A673 (cell line): Measurements from ENCODE around the gene HAP1. TPM values are rescaled to one million over a fixed set of nuclear protein-coding genes. Genes with fewer than 3 reads are reported as not detected.

Source experiments
- BruUV-seq: library from RNA; stranded (reverse); fragments of 400-500 nt; replicated peaks from 2 replicates; lab custom pipeline; 2021; lab: Mats Ljungman, UMichigan
- CTCF ChIA-PET: fragments of 300-600 bp; sonication (Branson Sonifier 250); formaldehyde crosslinking; loops from one replicate; lab custom pipeline; 2022; ENCODE audit warnings: antibody characterized with exemption; lab: Charles Lee
- POLR2A ChIA-PET: fragments of 300-600 bp; sonication (Branson Sonifier 250); formaldehyde crosslinking; loops from one replicate; lab custom pipeline; 2022; ENCODE audit warnings: antibody characterized with exemption; ENCODE audit not compliant: low non-redundant PET; lab: Charles Lee
- DNase-seq: peaks from one replicate; pipeline ENCODE4 v3.0.0-alpha.2; 2015; ENCODE audit warnings: low spot score
- H3K27ac ChIP-seq: fragments of 200-600 bp; sonication (generic); 2 replicates; pipeline ENCODE4 v1.5.1; 2016; ENCODE audit warnings: mixed run types, low read depth, mild to moderate bottlenecking, mixed read lengths, antibody characterized with exemption, low read length; ENCODE audit not compliant: poor library complexity, severe bottlenecking
- H3K27me3 ChIP-seq: fragments of 200-600 bp; sonication (generic); replicated peaks from 2 replicates; pipeline ENCODE4 v1.6.1; 2017; ENCODE audit warnings: mixed run types, low read depth, mild to moderate bottlenecking, mixed read lengths, antibody characterized with exemption, low read length; ENCODE audit not compliant: insufficient read depth, poor library complexity
- H3K36me3 ChIP-seq: fragments of 200-600 bp; sonication (generic); 2 replicates; pipeline ENCODE4 v1.6.1; 2016; ENCODE audit warnings: mixed run types, mild to moderate bottlenecking, mixed read lengths, antibody characterized with exemption, low read length; ENCODE audit not compliant: insufficient read depth, poor library complexity, severe bottlenecking
- H3K4me1 ChIP-seq: fragments of 200-600 bp; sonication (generic); 2 replicates; pipeline ENCODE4 v1.6.1; 2017; ENCODE audit warnings: mixed run types, mild to moderate bottlenecking, mixed read lengths, antibody characterized with exemption, low read length; ENCODE audit not compliant: insufficient read depth, poor library complexity, severe bottlenecking
- H3K4me3 ChIP-seq: fragments of 200-600 bp; sonication (generic); 2 replicates; pipeline ENCODE4 v1.5.1; 2016; ENCODE audit warnings: low read depth, mixed run types, mild to moderate bottlenecking, mixed read lengths, low read length; ENCODE audit not compliant: poor library complexity, severe bottlenecking
- H3K9me3 ChIP-seq: fragments of 200-600 bp; sonication (generic); 2 replicates; pipeline ENCODE4 v1.6.1; 2016; ENCODE audit warnings: mixed run types, low read depth, mild to moderate bottlenecking, mixed read lengths, antibody characterized with exemption, low read length; ENCODE audit not compliant: poor library complexity, severe bottlenecking
- EZH2 ChIP-seq: fragments of 200-600 bp; sonication (generic); IDR thresholded peaks from 2 replicates; pipeline ENCODE4 v1.6.1; 2017; ENCODE audit warnings: borderline replicate concordance, low read depth, mild to moderate bottlenecking, mixed read lengths, antibody characterized with exemption, low read length; ENCODE audit not compliant: poor library complexity, severe bottlenecking
- intact Hi-C: fragments of 100-400 bp; cut with micrococcal nuclease; formaldehyde crosslinking; loops from one replicate; pipeline ENCODE4 v1.10.0; 2022; ENCODE audit not compliant: unreplicated experiment
- total RNA-seq: library from RNA; stranded (reverse); gene quantifications from 2 replicates; pipeline ENCODE4 v1.2.3, GENCODE V29; 2021
- TF ChIP-seq, protein P1 (sequence below): fragments of 300-800, 200-600 bp; sonication (generic); conservative IDR thresholded peaks from 2 replicates; pipeline ENCODE4 v1.5.1; 2017; ENCODE audit warnings: low read depth, mild to moderate bottlenecking, antibody characterized with exemption, low read length, moderate library complexity, mixed read lengths

The HAP1 gene
- total RNA-seq, 1 experiment from 2014 or later: 1.4 TPM

DNA sequence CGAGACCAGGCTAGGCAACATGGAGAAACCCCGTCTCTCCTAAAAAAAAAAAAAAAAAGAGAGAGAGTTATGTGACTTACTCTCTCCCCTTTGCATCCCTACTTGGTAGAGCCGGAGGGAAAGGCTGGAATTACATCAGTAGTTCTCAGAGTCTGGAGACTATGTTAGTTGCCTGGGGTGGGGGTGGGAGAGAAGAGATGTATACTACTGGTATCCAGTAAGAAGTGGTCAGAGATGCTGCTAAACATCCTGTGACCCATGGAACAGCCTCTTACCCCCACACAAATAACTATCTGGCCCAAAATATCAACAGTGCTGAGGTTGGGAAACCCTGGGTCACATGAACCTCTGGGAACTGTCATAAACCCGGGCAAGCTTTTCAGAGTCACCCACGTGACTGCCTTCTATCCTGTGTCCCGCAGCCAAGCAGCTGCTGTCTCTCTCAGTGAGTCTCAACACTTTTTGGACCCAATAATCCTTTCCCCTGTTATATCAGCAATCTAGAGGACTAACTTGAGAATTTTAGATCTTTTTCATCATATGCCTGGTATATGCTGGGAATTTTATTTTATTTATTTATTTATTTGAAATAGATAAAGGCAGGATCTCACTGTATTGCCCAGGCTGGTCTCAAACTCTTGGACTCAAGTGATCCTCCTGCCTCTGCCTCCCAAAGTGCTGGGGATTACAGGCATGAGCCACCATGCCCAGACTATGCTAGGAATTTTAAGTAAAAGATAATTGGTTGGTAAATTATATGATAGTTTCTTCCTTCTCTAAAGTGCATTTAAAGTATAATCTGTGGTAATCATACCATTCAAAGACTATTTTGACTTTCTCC lies 37.1 kb downstream of the HAP1 start:
- BruUV-seq: no TSS peak
- H3K9me3 ChIP-seq: no peaks in the 10 kb centered on the region
- peaks cover 11% of the 10 kb centered on the region for H3K36me3 ChIP-seq
- no peak overlapping the region for H3K4me3 ChIP-seq
- TF ChIP-seq, protein P1, sequence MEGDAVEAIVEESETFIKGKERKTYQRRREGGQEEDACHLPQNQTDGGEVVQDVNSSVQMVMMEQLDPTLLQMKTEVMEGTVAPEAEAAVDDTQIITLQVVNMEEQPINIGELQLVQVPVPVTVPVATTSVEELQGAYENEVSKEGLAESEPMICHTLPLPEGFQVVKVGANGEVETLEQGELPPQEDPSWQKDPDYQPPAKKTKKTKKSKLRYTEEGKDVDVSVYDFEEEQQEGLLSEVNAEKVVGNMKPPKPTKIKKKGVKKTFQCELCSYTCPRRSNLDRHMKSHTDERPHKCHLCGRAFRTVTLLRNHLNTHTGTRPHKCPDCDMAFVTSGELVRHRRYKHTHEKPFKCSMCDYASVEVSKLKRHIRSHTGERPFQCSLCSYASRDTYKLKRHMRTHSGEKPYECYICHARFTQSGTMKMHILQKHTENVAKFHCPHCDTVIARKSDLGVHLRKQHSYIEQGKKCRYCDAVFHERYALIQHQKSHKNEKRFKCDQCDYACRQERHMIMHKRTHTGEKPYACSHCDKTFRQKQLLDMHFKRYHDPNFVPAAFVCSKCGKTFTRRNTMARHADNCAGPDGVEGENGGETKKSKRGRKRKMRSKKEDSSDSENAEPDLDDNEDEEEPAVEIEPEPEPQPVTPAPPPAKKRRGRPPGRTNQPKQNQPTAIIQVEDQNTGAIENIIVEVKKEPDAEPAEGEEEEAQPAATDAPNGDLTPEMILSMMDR: no peak
- TF ChIP-seq EZH2: no peak
- no peaks in the 10 kb centered on the region for H3K4me1 ChIP-seq
- H3K27me3 ChIP-seq: no peaks in the 10 kb centered on the region
- no peak for DNase-seq
- H3K27ac ChIP-seq: no peak overlapping the region
- ChIA-PET CTCF (interaction anchor here (0.7 kb wide), 1 partner anchor 604 kb away, joined by 3 read pairs; no protein-coding TSS in a partner anchor), POLR2A (no interaction called here)
- intact Hi-C loops: no loop called here

DNA sequence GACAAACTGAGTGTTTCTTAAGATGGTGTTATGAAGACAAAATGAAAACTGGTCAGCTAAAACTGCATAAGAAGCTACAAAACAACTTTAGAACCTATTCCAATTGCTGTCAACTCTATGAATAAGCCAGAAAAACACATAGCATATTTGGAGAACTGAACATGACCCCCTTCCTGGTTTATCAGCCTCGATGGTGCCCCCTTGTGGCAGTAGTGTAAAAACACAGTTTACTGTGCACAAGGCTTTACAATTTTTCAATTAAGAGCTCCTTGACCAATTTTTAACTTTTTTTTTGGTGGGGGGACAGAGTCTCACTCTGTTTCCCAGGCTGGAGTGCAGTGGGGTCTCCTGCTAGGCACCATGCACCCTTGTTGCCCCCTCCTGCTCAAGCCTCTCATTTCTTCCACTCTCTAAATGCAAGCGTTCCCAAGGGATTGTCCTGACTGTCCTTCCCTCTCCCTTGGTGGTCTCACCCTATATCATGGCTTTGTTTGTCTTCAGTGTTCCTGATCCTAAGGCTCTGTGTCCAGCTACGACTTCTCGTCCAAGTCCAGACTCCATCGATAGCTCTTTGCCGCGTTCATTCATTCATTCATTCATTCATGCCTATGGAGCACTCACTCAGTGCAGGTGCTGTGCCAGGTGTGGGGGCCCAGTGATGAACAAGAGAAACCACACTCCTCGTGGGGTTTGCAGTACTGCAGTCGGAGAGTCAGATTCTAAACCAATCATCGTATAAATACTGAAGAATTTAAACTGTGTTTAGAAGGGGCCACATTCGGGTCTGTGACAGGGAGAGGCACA lies 38.3 kb downstream of the HAP1 start:
- TF ChIP-seq, protein P1: peak; percentile 65
- TF ChIP-seq EZH2: no peak
- Histone ChIP-seq H3K4me1 (peaks cover under 1% of the 10 kb centered on the region), H3K4me3 (no peak overlapping the region), H3K27ac (no peak overlapping the region), H3K36me3 (peaks cover 23% of the 10 kb centered on the region), H3K27me3 (no peaks in the 10 kb centered on the region), H3K9me3 (no peaks in the 10 kb centered on the region)
- intact Hi-C loops: no loop called here
- no TSS peak for BruUV-seq
- ChIA-PET CTCF (interaction anchor here (0.6 to 0.8 kb wide), 2 partner anchors 115 to 244 kb away, joined by 3 to 4 read pairs; no protein-coding TSS in a partner anchor), POLR2A (no interaction called here)
- DNase-seq: peak; percentile 75

DNA sequence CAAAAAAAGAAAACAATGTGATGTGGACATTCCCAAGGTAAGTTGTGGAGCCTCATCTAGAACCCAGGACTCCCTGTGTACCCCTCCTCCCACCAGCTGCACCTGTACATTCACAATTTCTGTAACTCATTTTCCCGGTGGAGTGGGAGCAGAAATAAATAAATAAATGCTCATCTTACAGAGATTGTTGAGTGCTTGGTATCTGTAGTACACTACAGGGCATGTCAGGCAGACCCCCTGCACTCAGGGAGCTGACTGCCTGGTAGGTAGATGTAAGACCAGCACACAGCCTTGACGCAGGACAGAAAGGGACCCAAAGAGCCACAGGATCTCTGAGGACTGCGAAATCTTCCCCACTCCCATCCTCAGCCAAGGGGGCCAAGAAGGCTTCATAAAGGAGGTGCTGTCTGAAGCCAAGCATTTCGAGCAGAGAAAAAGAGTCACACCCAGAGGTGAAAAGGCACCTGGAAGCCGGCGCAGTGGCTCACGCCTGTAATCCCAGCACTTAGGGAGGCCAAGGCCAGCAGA lies 39.2 kb downstream of the HAP1 start:
- CTCF ChIA-PET: no interaction called here
- TF ChIP-seq, protein P1: no peak
- TF ChIP-seq EZH2: no peak
- DNase-seq: no peak
- no TSS peak for BruUV-seq
- POLR2A ChIA-PET: no interaction called here
- peaks cover 11% of the 10 kb centered on the region for H3K4me1 ChIP-seq
- no peak overlapping the region for H3K4me3 ChIP-seq
- intact Hi-C loops: no loop called here
- H3K27ac ChIP-seq: no peak overlapping the region
- peaks cover 32% of the 10 kb centered on the region for H3K36me3 ChIP-seq
- H3K9me3 ChIP-seq: no peaks in the 10 kb centered on the region
- no peaks in the 10 kb centered on the region for H3K27me3 ChIP-seq
